Measurements from ENCODE around the gene TGM5.
"Not testable (repeated sequence)": the region's sequence is repeated elsewhere in the genome, so short reads cannot be mapped to it uniquely, and the experiment has no call there.

Gene TGM5

GRCh38 chr15:43242616-43243015 lies 24.1 kb downstream of the TGM5 start:
- no peak for DNase-seq

GRCh38 chr15:43241100-43241499 lies 25.6 kb downstream of the TGM5 start:
- DNase-seq = no peak

GRCh38 chr15:43239732-43240491 lies 26.8 kb downstream of the TGM5 start:
- DNase-seq = no peak

GRCh38 chr15:43238671-43239131 lies 28.0 kb downstream of the TGM5 start:
- DNase-seq = no peak

GRCh38 chr15:43237842-43238470 lies 28.8 kb downstream of the TGM5 start:
- DNase-seq = no peak

- DNase-seq = no peak
These were observed 31.2 kb downstream of the TGM5 start for GRCh38 chr15:43235536-43235935.

- DNase-seq = no peak
These were observed 34.3 kb downstream of the TGM5 start for GRCh38 chr15:43232289-43232874.

GRCh38 chr15:43230640-43231115 lies 36.0 kb downstream of the TGM5 start:
- no peak for DNase-seq

- DNase-seq = no peak
These were observed 36.8 kb downstream of the TGM5 start for GRCh38 chr15:43229977-43230376.

- DNase-seq = no peak
These were observed 40.1 kb downstream of the TGM5 start for GRCh38 chr15:43226436-43227305.

GRCh38 chr15:43225950-43226255 lies 40.8 kb downstream of the TGM5 start:
- DNase-seq = not testable (repeated sequence)

- DNase-seq = no peak
These were observed 41.4 kb downstream of the TGM5 start for GRCh38 chr15:43225201-43225949.

GRCh38 chr15:43221422-43221821 lies 45.3 kb downstream of the TGM5 start:
- DNase-seq = no peak

- no peak for DNase-seq
These were observed 45.7 kb downstream of the TGM5 start, which contains the start of gene EPB42 for GRCh38 chr15:43220991-43221403. Gene EPB42, minus strand, starts transcription at chr15:43221018. Its CDS starts 193 bp downstream, at chr15:43220825.

- no peak for DNase-seq
These were observed 46.5 kb downstream of the TGM5 start for GRCh38 chr15:43219929-43220928.

- DNase-seq = no peak
These were observed 47.6 kb downstream of the TGM5 start for GRCh38 chr15:43218908-43219706.

- DNase-seq = no peak
These were observed 50.8 kb downstream of the TGM5 start for GRCh38 chr15:43215961-43216360.

GRCh38 chr15:43214592-43215295 lies 52.0 kb downstream of the TGM5 start:
- no peak for DNase-seq

GRCh38 chr15:43214169-43214568 lies 52.6 kb downstream of the TGM5 start:
- no peak for DNase-seq
